HepG2 (cell line): ENCODE results near the gene EPB41L2. TPM values are rescaled to one million over a fixed set of nuclear protein-coding genes. Genes with fewer than 3 reads are reported as not detected.

Experiments
- ATAC-seq: fragments of 200-7000 bp; cut with Tn5 transposase; 3 replicates; pipeline ENCODE4 v1.9.1; 2020; ENCODE audit warnings: mild to moderate bottlenecking, moderate library complexity
- BruUV-seq: library from RNA; stranded (reverse); fragments of 400-500 nt; replicated peaks from 2 replicates; lab custom pipeline; 2021; lab: Mats Ljungman, UMichigan
- CTCF ChIA-PET: fragments of 300-600 bp; formaldehyde crosslinking; extraction: SDS; loops from one replicate; lab custom pipeline; 2021; ENCODE audit warnings: low total read pairs, inconsistent platforms, low intra/inter-chr PET ratio; lab: Yijun Ruan, JAX
- POLR2A ChIA-PET: fragments of 350-600 bp; sonication (Branson Sonifier 250); formaldehyde crosslinking; loops from one replicate; lab custom pipeline; 2020; ENCODE audit warnings: antibody characterized with exemption, inconsistent platforms; lab: Yijun Ruan, JAX
- DNase-seq: peaks from one replicate; pipeline ENCODE4 v3.0.0-alpha.2; 2015; ENCODE audit warnings: low spot score
- FAIRE-seq: peaks from 3 replicates; lab custom pipeline; 2011; peaks lifted over from hg19 to GRCh38; lab: Jason Lieb, UNC
- H2AFZ ChIP-seq: one replicate; pipeline ENCODE4 v1.6.1; 2011; ENCODE audit warnings: low read length, inconsistent platforms
- H3K27ac ChIP-seq: fragments of 300-600 bp; 3 replicates; pipeline ENCODE4 v1.8.0; 2011; ENCODE audit warnings: mixed run types, mild to moderate bottlenecking, mixed read lengths, low read length, inconsistent platforms; ENCODE audit not compliant: insufficient read depth; ENCODE audit errors: extremely low read length
- H3K27me3 ChIP-seq, 2 experiments: fragments of 200-600 bp in 1 of 2; 2 replicates in 1 of 2; 3 replicates in 1 of 2; pipeline versions ENCODE4 v1.6.0 to v1.8.0; 2011; ENCODE audit warnings: low read length in 2 of 2, mild to moderate bottlenecking in 2 of 2, moderate library complexity in 2 of 2, inconsistent platforms in 1 of 2; ENCODE audit not compliant: insufficient read depth in 2 of 2, control insufficient read depth in 1 of 2
- H3K36me3 ChIP-seq, 2 experiments: fragments of 200-600 bp in 1 of 2; replicated peaks in 1 of 2; 2 replicates in 1 of 2; 3 replicates in 1 of 2; pipeline versions ENCODE4 v1.5.1 to v1.8.0; 2011; ENCODE audit warnings: low read length in 2 of 2, inconsistent platforms in 1 of 2; ENCODE audit not compliant: insufficient read depth in 2 of 2, control insufficient read depth in 1 of 2
- H3K4me1 ChIP-seq: 2 replicates; pipeline ENCODE4 v1.5.1; 2012; ENCODE audit warnings: low read length, inconsistent platforms; ENCODE audit not compliant: insufficient read depth
- H3K4me2 ChIP-seq: 2 replicates; pipeline ENCODE4 v1.6.0; 2011; ENCODE audit warnings: low read depth, low read length, inconsistent platforms
- H3K4me3 ChIP-seq, 3 experiments: fragments of 200-600 bp in 1 of 3; sonication (generic), shearing (Covaris generic) in 1 of 3; replicated peaks in 1 of 3; 2 replicates each; pipeline ENCODE4 v1.5.1; 2011 to 2016; ENCODE audit warnings: low read length in 3 of 3, inconsistent platforms in 2 of 3, low read depth in 2 of 3, mild to moderate bottlenecking in 2 of 3, control low read depth in 1 of 3, mixed read lengths in 1 of 3; ENCODE audit not compliant: insufficient read depth in 1 of 3
- H3K79me2 ChIP-seq: one replicate; pipeline ENCODE4 v1.6.1; 2011; ENCODE audit warnings: low read length, inconsistent platforms; ENCODE audit not compliant: insufficient read depth
- H3K9ac ChIP-seq: 2 replicates; pipeline ENCODE4 v1.6.0; 2011; ENCODE audit warnings: mild to moderate bottlenecking, low read depth, low read length, inconsistent platforms; ENCODE audit not compliant: insufficient read depth
- H3K9me3 ChIP-seq: 2 replicates; pipeline ENCODE4 v1.5.1; 2012; ENCODE audit warnings: mild to moderate bottlenecking, low read length
- H4K20me1 ChIP-seq: 2 replicates; pipeline ENCODE4 v1.6.0; 2011; ENCODE audit warnings: inconsistent platforms, mild to moderate bottlenecking, low read length, moderate library complexity; ENCODE audit not compliant: insufficient read depth
- BATF2 ChIP-seq: sonication (generic); formaldehyde crosslinking; IDR thresholded peaks from 2 replicates; pipeline ENCODE4 v1.8.0; 2022; ENCODE audit warnings: mild to moderate bottlenecking, missing genetic modification reagents, moderate library complexity
- BORCS8-MEF2B ChIP-seq: sonication (generic); formaldehyde crosslinking; IDR thresholded peaks from 2 replicates; pipeline ENCODE4 v1.8.0; 2022; ENCODE audit warnings: mild to moderate bottlenecking, missing genetic modification reagents
- ETV5 ChIP-seq: IDR thresholded peaks from 2 replicates; pipeline ENCODE4 v1.6.1; 2018; ENCODE audit warnings: missing biosample characterization, missing genetic modification reagents, inconsistent platforms, borderline replicate concordance
- MAFF ChIP-seq: IDR thresholded peaks from 2 replicates; pipeline ENCODE4 v1.6.1; 2011; ENCODE audit warnings: low read depth, low read length, improper control_type of control experiment
- MAFK ChIP-seq, 2 experiments: IDR thresholded peaks in 1 of 2; conservative IDR thresholded peaks in 1 of 2; 2 replicates each; pipeline ENCODE4 v1.6.1; 2011; ENCODE audit warnings: improper control_type of control experiment in 2 of 2, low read length in 2 of 2
- PRDM15 ChIP-seq: sonication (generic); formaldehyde crosslinking; IDR thresholded peaks from 2 replicates; pipeline ENCODE4 v1.4.0; 2020; ENCODE audit warnings: missing genetic modification reagents
- SP2 ChIP-seq: sonication (generic); formaldehyde crosslinking; IDR thresholded peaks from 2 replicates; pipeline ENCODE4 v1.5.1; 2020; ENCODE audit warnings: mild to moderate bottlenecking, missing genetic modification reagents
- ZBTB43 ChIP-seq: sonication (generic); formaldehyde crosslinking; conservative IDR thresholded peaks from 2 replicates; pipeline ENCODE4 v1.4.0; 2020; ENCODE audit warnings: missing genetic modification reagents
- ZMAT5 ChIP-seq: sonication (generic); formaldehyde crosslinking; IDR thresholded peaks from 2 replicates; pipeline ENCODE4 v1.5.0; 2020; ENCODE audit warnings: mild to moderate bottlenecking, low read depth, missing genetic modification reagents, borderline replicate concordance
- ZNF253 ChIP-seq: sonication (generic); formaldehyde crosslinking; IDR thresholded peaks from 2 replicates; pipeline ENCODE4 v1.8.0; 2022; ENCODE audit warnings: mild to moderate bottlenecking, missing genetic modification reagents, borderline replicate concordance
- ZNF34 ChIP-seq: sonication (generic); formaldehyde crosslinking; IDR thresholded peaks from 2 replicates; pipeline ENCODE4 v1.4.0; 2020; ENCODE audit warnings: mild to moderate bottlenecking, missing genetic modification reagents, borderline replicate concordance
- ZNF431 ChIP-seq: sonication (generic); formaldehyde crosslinking; IDR thresholded peaks from 2 replicates; pipeline ENCODE4 v1.9.0; 2022; ENCODE audit warnings: missing genetic modification reagents, low read depth, mild to moderate bottlenecking, borderline replicate concordance
- ZNF790 ChIP-seq: sonication (generic); formaldehyde crosslinking; IDR thresholded peaks from 2 replicates; pipeline ENCODE4 v1.8.0; 2022; ENCODE audit warnings: missing genetic modification reagents, mild to moderate bottlenecking, borderline replicate concordance
- WGBS: methylation state at CpG from one replicate; pipeline ENCODE4 v1.1.6; 2017; ENCODE audit warnings: low lambda C conversion rate; 5-methylcytosine and 5-hydroxymethylcytosine counted together
- in situ Hi-C: cut with HindIII; loops from 2 replicates; pipeline ENCODE4 v1.10.0; 2017; ENCODE audit warnings: low pct_unique_long_range_greater_than_20kb; ENCODE audit not compliant: extremely low pct_ligation_motif_present
- intact Hi-C: fragments of 100-400 bp; cut with micrococcal nuclease; formaldehyde crosslinking; loops from one replicate; pipeline ENCODE4 v1.10.0; 2022; ENCODE audit not compliant: unreplicated experiment
- polyA plus RNA-seq, 8 experiments: library from polyadenylated mRNA; depleted of rRNA in 3 of 8; stranded (reverse) in 7 of 8; unstranded in 1 of 8; fragments of >200 nt; fragmentation: Illumina TruSeq in 4 of 8; extraction: Trizol in 4 of 8; gene quantifications; 2 replicates each; pipeline versions ENCODE4 v1.2.1 to v1.2.3, GENCODE V29; 2011 to 2016; ENCODE audit warnings: low read depth in 4 of 8, missing spikeins in 1 of 8, mixed read lengths in 1 of 8; ENCODE audit not compliant: insufficient read depth in 1 of 8
- total RNA-seq, 5 experiments: library from RNA; depleted of rRNA; stranded (reverse); fragments of >200 nt; fragmentation: Illumina TruSeq; extraction: Trizol; gene quantifications; 2 replicates each; pipeline ENCODE4 v1.2.3, GENCODE V29; 2016; ENCODE audit warnings: low read depth in 1 of 5

The EPB41L2 gene
- total and polyA plus RNA-seq, 2 of the 13 experiments (the other 11 are each of a cell fraction or from before 2014, with no cell fraction given): 41.7 to 56.4 TPM

GRCh38 chr6:131041814-131042213 is 21.2 kb downstream of the EPB41L2 start:
- intact Hi-C loops (no loop called here), in situ Hi-C loops (no loop called here)
- 93% methylated on average over 2 of the region's 2 CpGs for WGBS
- no TSS peak for BruUV-seq
- H2AFZ ChIP-seq: no peak overlapping the region
- H3K4me1 ChIP-seq: peaks cover 68% of the 10 kb centered on the region
- DNase-seq: no peak
- TF ChIP-seq MAFK (conservative IDR thresholded peaks at IDR 0.05 in 1 of 2, IDR thresholded peaks at IDR 0.05 in 1 of 2; ENCODE audit: low read length in 2 of 2): peak in 1 of 2 experiments; percentile 25; a peak in 1 of 4 replicates
- 0 out of 2 replicates have a peak, but pooled peaks have one; percentile 4 for TF ChIP-seq MAFF
- TF ChIP-seq ZNF431 (CRISPR knock-in tag): no peak
- no peak for TF ChIP-seq PRDM15
- H3K9me3 ChIP-seq: no peaks in the 10 kb centered on the region
- POLR2A ChIA-PET: no interaction called here
- H3K4me3 ChIP-seq: no peak overlapping the region
- FAIRE-seq: no peak
- H3K9ac ChIP-seq: no peak overlapping the region
- H4K20me1 ChIP-seq: no peaks in the 10 kb centered on the region
- peaks cover 96% of the 10 kb centered on the region for H3K79me2 ChIP-seq
- CTCF ChIA-PET: no interaction called here
- ATAC-seq: no peak
- H3K27me3 ChIP-seq: no peaks in the 10 kb centered on the region
- H3K36me3 ChIP-seq: no peaks in the 10 kb centered on the region
- no peak overlapping the region for H3K4me2 ChIP-seq
- no peak overlapping the region for H3K27ac ChIP-seq

GRCh38 chr6:131040866-131041265 is 22.2 kb downstream of the EPB41L2 start:
- Histone ChIP-seq H3K9ac (no peak overlapping the region), H3K4me1 (peaks cover 77% of the 10 kb centered on the region), H3K36me3 (no peaks in the 10 kb centered on the region), H3K27ac (no peak overlapping the region), H4K20me1 (no peaks in the 10 kb centered on the region), H3K27me3 (no peaks in the 10 kb centered on the region), H3K4me2 (no peak overlapping the region), H3K79me2 (peaks cover 97% of the 10 kb centered on the region), H2AFZ (no peak overlapping the region), H3K4me3 (no peak overlapping the region), H3K9me3 (no peaks in the 10 kb centered on the region)
- WGBS: 93% methylated on average over 4 of the region's 4 CpGs
- no TSS peak for BruUV-seq
- in situ Hi-C loops: no loop called here
- POLR2A ChIA-PET: no interaction called here
- DNase-seq (no peak), FAIRE-seq (no peak), ATAC-seq (no peak)
- CTCF ChIA-PET: no interaction called here
- intact Hi-C loops: no loop called here
- no peak for TF ChIP-seq SP2 (CRISPR knock-in tag)
- no peak for TF ChIP-seq BATF2 (CRISPR knock-in tag)
- no peak for TF ChIP-seq ZNF790 (CRISPR knock-in tag)
- TF ChIP-seq BORCS8-MEF2B (CRISPR knock-in tag): no peak
- TF ChIP-seq ZNF34 (CRISPR knock-in tag): no peak
- TF ChIP-seq ZMAT5 (CRISPR knock-in tag): no peak
- TF ChIP-seq ZNF253: no peak
- no peak for TF ChIP-seq ZBTB43 (CRISPR knock-in tag)
- no peak for TF ChIP-seq ETV5 (CRISPR knock-in tag)
